HepG2 (cell line): Measurements from ENCODE around the gene OTC. TPM values are rescaled to one million over a fixed set of nuclear protein-coding genes. Genes with fewer than 3 reads are reported as not detected.

Experiments
- ATAC-seq: fragments of 200-7000 bp; cut with Tn5 transposase; 3 replicates; pipeline ENCODE4 v1.9.1; 2020; ENCODE audit warnings: mild to moderate bottlenecking, moderate library complexity
- BruUV-seq: library from RNA; stranded (reverse); fragments of 400-500 nt; replicated peaks from 2 replicates; lab custom pipeline; 2021; lab: Mats Ljungman, UMichigan
- CTCF ChIA-PET: fragments of 300-600 bp; formaldehyde crosslinking; extraction: SDS; loops from one replicate; lab custom pipeline; 2021; ENCODE audit warnings: low total read pairs, inconsistent platforms, low intra/inter-chr PET ratio; lab: Yijun Ruan, JAX
- POLR2A ChIA-PET: fragments of 350-600 bp; sonication (Branson Sonifier 250); formaldehyde crosslinking; loops from one replicate; lab custom pipeline; 2020; ENCODE audit warnings: antibody characterized with exemption, inconsistent platforms; lab: Yijun Ruan, JAX
- DNase-seq: peaks from one replicate; pipeline ENCODE4 v3.0.0-alpha.2; 2015; ENCODE audit warnings: low spot score
- FAIRE-seq: peaks from 3 replicates; lab custom pipeline; 2011; peaks lifted over from hg19 to GRCh38; lab: Jason Lieb, UNC
- H2AFZ ChIP-seq: one replicate; pipeline ENCODE4 v1.6.1; 2011; ENCODE audit warnings: low read length, inconsistent platforms
- H3K27ac ChIP-seq: fragments of 300-600 bp; 3 replicates; pipeline ENCODE4 v1.8.0; 2011; ENCODE audit warnings: mixed run types, mild to moderate bottlenecking, mixed read lengths, low read length, inconsistent platforms; ENCODE audit not compliant: insufficient read depth; ENCODE audit errors: extremely low read length
- H3K27me3 ChIP-seq, 2 experiments: fragments of 200-600 bp in 1 of 2; 2 replicates in 1 of 2; 3 replicates in 1 of 2; pipeline versions ENCODE4 v1.6.0 to v1.8.0; 2011; ENCODE audit warnings: low read length in 2 of 2, mild to moderate bottlenecking in 2 of 2, moderate library complexity in 2 of 2, inconsistent platforms in 1 of 2; ENCODE audit not compliant: insufficient read depth in 2 of 2, control insufficient read depth in 1 of 2
- H3K36me3 ChIP-seq, 2 experiments: fragments of 200-600 bp in 1 of 2; replicated peaks in 1 of 2; 2 replicates in 1 of 2; 3 replicates in 1 of 2; pipeline versions ENCODE4 v1.5.1 to v1.8.0; 2011; ENCODE audit warnings: low read length in 2 of 2, inconsistent platforms in 1 of 2; ENCODE audit not compliant: insufficient read depth in 2 of 2, control insufficient read depth in 1 of 2
- H3K4me1 ChIP-seq: 2 replicates; pipeline ENCODE4 v1.5.1; 2012; ENCODE audit warnings: low read length, inconsistent platforms; ENCODE audit not compliant: insufficient read depth
- H3K4me2 ChIP-seq: 2 replicates; pipeline ENCODE4 v1.6.0; 2011; ENCODE audit warnings: low read depth, low read length, inconsistent platforms
- H3K4me3 ChIP-seq, 3 experiments: fragments of 200-600 bp in 1 of 3; sonication (generic), shearing (Covaris generic) in 1 of 3; replicated peaks in 1 of 3; 2 replicates each; pipeline ENCODE4 v1.5.1; 2011 to 2016; ENCODE audit warnings: low read length in 3 of 3, inconsistent platforms in 2 of 3, low read depth in 2 of 3, mild to moderate bottlenecking in 2 of 3, control low read depth in 1 of 3, mixed read lengths in 1 of 3; ENCODE audit not compliant: insufficient read depth in 1 of 3
- H3K79me2 ChIP-seq: one replicate; pipeline ENCODE4 v1.6.1; 2011; ENCODE audit warnings: low read length, inconsistent platforms; ENCODE audit not compliant: insufficient read depth
- H3K9ac ChIP-seq: 2 replicates; pipeline ENCODE4 v1.6.0; 2011; ENCODE audit warnings: mild to moderate bottlenecking, low read depth, low read length, inconsistent platforms; ENCODE audit not compliant: insufficient read depth
- H3K9me3 ChIP-seq: 2 replicates; pipeline ENCODE4 v1.5.1; 2012; ENCODE audit warnings: mild to moderate bottlenecking, low read length
- H4K20me1 ChIP-seq: 2 replicates; pipeline ENCODE4 v1.6.0; 2011; ENCODE audit warnings: inconsistent platforms, mild to moderate bottlenecking, low read length, moderate library complexity; ENCODE audit not compliant: insufficient read depth
- PPARG ChIP-seq: conservative IDR thresholded peaks from 2 replicates; pipeline ENCODE4 v1.6.1; 2016; ENCODE audit warnings: missing biosample characterization, missing genetic modification reagents
- RAD51 ChIP-seq: fragments of 450-650 bp; IDR thresholded peaks from 2 replicates; pipeline ENCODE4 v1.6.1; 2016; ENCODE audit warnings: borderline replicate concordance
- ZFP90 ChIP-seq: sonication (generic); formaldehyde crosslinking; IDR thresholded peaks from 2 replicates; pipeline ENCODE4 v1.8.0; 2022; ENCODE audit warnings: missing genetic modification reagents, mild to moderate bottlenecking, inconsistent platforms, borderline replicate concordance
- ZKSCAN8 ChIP-seq: IDR thresholded peaks from 2 replicates; pipeline ENCODE4 v1.6.1; 2016; ENCODE audit warnings: borderline replicate concordance, missing genetic modification reagents, missing compliant biosample characterization
- ZNF30 ChIP-seq: sonication (generic); formaldehyde crosslinking; IDR thresholded peaks from 2 replicates; pipeline ENCODE4 v1.5.0; 2020; ENCODE audit warnings: mild to moderate bottlenecking, missing genetic modification reagents
- WGBS: methylation state at CpG from one replicate; pipeline ENCODE4 v1.1.6; 2017; ENCODE audit warnings: low lambda C conversion rate; 5-methylcytosine and 5-hydroxymethylcytosine counted together
- in situ Hi-C: cut with HindIII; loops from 2 replicates; pipeline ENCODE4 v1.10.0; 2017; ENCODE audit warnings: low pct_unique_long_range_greater_than_20kb; ENCODE audit not compliant: extremely low pct_ligation_motif_present
- intact Hi-C: fragments of 100-400 bp; cut with micrococcal nuclease; formaldehyde crosslinking; loops from one replicate; pipeline ENCODE4 v1.10.0; 2022; ENCODE audit not compliant: unreplicated experiment
- polyA plus RNA-seq, 8 experiments: library from polyadenylated mRNA; depleted of rRNA in 3 of 8; stranded (reverse) in 7 of 8; unstranded in 1 of 8; fragments of >200 nt; fragmentation: Illumina TruSeq in 4 of 8; extraction: Trizol in 4 of 8; gene quantifications; 2 replicates each; pipeline versions ENCODE4 v1.2.1 to v1.2.3, GENCODE V29; 2011 to 2016; ENCODE audit warnings: low read depth in 4 of 8, missing spikeins in 1 of 8, mixed read lengths in 1 of 8; ENCODE audit not compliant: insufficient read depth in 1 of 8
- total RNA-seq, 5 experiments: library from RNA; depleted of rRNA; stranded (reverse); fragments of >200 nt; fragmentation: Illumina TruSeq; extraction: Trizol; gene quantifications; 2 replicates each; pipeline ENCODE4 v1.2.3, GENCODE V29; 2016; ENCODE audit warnings: low read depth in 1 of 5
- TF ChIP-seq, protein P1 (sequence below): sonication (generic); formaldehyde crosslinking; IDR thresholded peaks from 2 replicates; pipeline ENCODE4 v1.8.0; 2022; ENCODE audit warnings: low read depth, missing genetic modification reagents
- TF ChIP-seq, protein P2 (sequence below): sonication (generic); formaldehyde crosslinking; IDR thresholded peaks from 2 replicates; pipeline ENCODE4 v1.5.1; 2020; ENCODE audit warnings: missing genetic modification reagents, mild to moderate bottlenecking, borderline replicate concordance
- TF ChIP-seq, protein P3 (sequence below): sonication (generic); formaldehyde crosslinking; IDR thresholded peaks from 2 replicates; pipeline ENCODE4 v1.4.0; 2020; ENCODE audit warnings: mild to moderate bottlenecking, low read depth, missing genetic modification reagents
- TF ChIP-seq, protein P4 (sequence below): IDR thresholded peaks from 2 replicates; pipeline ENCODE4 v1.6.1; 2018; ENCODE audit warnings: missing genetic modification reagents
- TF ChIP-seq, protein P5 (sequence below): sonication (generic); formaldehyde crosslinking; IDR thresholded peaks from 2 replicates; pipeline ENCODE4 v1.9.0; 2021; ENCODE audit warnings: missing genetic modification reagents, mild to moderate bottlenecking, borderline replicate concordance
- TF ChIP-seq, protein P6 (sequence below): sonication (generic); formaldehyde crosslinking; IDR thresholded peaks from 2 replicates; pipeline ENCODE4 v1.4.0; 2020; ENCODE audit warnings: missing genetic modification reagents

Gene OTC
- total and polyA plus RNA-seq, 2 of the 13 experiments (the other 11 are each of a cell fraction or from before 2014, with no cell fraction given): 0.04 to 1.8 TPM

DNA sequence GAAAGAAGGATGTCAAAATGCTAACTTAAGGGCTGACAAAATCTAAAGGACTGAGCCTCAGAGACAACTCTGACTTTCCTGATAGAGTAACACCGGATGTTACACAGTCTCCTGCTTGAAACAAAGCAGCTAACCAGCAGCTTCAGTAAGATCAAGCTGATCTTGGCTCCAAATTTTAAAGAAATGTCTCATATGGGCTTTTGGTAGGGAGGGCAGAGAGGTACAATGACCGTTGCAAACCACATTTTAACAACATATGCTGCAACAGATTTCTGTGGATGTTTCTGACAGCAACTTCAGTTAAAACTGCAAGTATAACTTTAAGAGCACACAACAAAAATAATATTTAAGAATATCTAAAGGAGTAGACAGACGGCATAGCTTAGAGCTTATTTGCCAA lies 34.2 kb upstream of the OTC start:
- Histone ChIP-seq H2AFZ (no peak overlapping the region), H3K4me3 (no peak overlapping the region), H3K27ac (no peak overlapping the region), H3K4me1 (peaks cover 17% of the 10 kb centered on the region), H3K4me2 (no peak overlapping the region), H4K20me1 (no peaks in the 10 kb centered on the region), H3K9me3 (no peaks in the 10 kb centered on the region), H3K79me2 (no peaks in the 10 kb centered on the region), H3K27me3 (no peaks in the 10 kb centered on the region), H3K9ac (no peak overlapping the region), H3K36me3 (peaks cover 0 to 1% of the 10 kb centered on the region in 2 experiments; a peak in 2 of 5 replicates)
- WGBS: 100% methylated on average over 3 of the region's 3 CpGs
- no peak for FAIRE-seq
- no peak for ATAC-seq
- ChIA-PET CTCF (no interaction called here), POLR2A (no interaction called here)
- BruUV-seq: no TSS peak
- DNase-seq: no peak
- intact Hi-C loops: no loop called here
- in situ Hi-C loops: no loop called here
- TF ChIP-seq PPARG (CRISPR knock-in tag): no peak
- TF ChIP-seq RAD51: no peak
- TF ChIP-seq, protein P1, sequence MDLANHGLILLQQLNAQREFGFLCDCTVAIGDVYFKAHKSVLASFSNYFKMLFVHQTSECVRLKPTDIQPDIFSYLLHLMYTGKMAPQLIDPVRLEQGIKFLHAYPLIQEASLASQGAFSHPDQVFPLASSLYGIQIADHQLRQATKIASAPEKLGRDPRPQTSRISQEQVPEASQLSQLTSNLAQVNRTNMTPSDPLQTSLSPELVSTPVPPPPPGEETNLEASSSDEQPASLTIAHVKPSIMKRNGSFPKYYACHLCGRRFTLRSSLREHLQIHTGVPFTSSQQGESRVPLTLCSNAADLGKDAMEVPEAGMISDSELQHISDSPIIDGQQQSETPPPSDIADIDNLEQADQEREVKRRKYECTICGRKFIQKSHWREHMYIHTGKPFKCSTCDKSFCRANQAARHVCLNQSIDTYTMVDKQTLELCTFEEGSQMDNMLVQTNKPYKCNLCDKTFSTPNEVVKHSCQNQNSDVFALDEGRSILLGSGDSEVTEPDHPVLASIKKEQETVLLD (CRISPR knock-in tag): no peak
- TF ChIP-seq, protein P2, sequence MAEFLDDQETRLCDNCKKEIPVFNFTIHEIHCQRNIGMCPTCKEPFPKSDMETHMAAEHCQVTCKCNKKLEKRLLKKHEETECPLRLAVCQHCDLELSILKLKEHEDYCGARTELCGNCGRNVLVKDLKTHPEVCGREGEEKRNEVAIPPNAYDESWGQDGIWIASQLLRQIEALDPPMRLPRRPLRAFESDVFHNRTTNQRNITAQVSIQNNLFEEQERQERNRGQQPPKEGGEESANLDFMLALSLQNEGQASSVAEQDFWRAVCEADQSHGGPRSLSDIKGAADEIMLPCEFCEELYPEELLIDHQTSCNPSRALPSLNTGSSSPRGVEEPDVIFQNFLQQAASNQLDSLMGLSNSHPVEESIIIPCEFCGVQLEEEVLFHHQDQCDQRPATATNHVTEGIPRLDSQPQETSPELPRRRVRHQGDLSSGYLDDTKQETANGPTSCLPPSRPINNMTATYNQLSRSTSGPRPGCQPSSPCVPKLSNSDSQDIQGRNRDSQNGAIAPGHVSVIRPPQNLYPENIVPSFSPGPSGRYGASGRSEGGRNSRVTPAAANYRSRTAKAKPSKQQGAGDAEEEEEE (CRISPR knock-in tag): no peak
- TF ChIP-seq ZNF30 (CRISPR knock-in tag): no peak
- TF ChIP-seq, protein P3, sequence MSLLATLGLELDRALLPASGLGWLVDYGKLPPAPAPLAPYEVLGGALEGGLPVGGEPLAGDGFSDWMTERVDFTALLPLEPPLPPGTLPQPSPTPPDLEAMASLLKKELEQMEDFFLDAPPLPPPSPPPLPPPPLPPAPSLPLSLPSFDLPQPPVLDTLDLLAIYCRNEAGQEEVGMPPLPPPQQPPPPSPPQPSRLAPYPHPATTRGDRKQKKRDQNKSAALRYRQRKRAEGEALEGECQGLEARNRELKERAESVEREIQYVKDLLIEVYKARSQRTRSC (CRISPR knock-in tag): no peak
- TF ChIP-seq ZFP90 (CRISPR knock-in tag): no peak
- TF ChIP-seq ZKSCAN8: no peak
- TF ChIP-seq, protein P4, sequence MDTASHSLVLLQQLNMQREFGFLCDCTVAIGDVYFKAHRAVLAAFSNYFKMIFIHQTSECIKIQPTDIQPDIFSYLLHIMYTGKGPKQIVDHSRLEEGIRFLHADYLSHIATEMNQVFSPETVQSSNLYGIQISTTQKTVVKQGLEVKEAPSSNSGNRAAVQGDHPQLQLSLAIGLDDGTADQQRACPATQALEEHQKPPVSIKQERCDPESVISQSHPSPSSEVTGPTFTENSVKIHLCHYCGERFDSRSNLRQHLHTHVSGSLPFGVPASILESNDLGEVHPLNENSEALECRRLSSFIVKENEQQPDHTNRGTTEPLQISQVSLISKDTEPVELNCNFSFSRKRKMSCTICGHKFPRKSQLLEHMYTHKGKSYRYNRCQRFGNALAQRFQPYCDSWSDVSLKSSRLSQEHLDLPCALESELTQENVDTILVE (CRISPR knock-in tag): no peak
- TF ChIP-seq, protein P5, sequence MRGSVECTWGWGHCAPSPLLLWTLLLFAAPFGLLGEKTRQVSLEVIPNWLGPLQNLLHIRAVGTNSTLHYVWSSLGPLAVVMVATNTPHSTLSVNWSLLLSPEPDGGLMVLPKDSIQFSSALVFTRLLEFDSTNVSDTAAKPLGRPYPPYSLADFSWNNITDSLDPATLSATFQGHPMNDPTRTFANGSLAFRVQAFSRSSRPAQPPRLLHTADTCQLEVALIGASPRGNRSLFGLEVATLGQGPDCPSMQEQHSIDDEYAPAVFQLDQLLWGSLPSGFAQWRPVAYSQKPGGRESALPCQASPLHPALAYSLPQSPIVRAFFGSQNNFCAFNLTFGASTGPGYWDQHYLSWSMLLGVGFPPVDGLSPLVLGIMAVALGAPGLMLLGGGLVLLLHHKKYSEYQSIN (CRISPR knock-in tag): no peak
- TF ChIP-seq, protein P6, sequence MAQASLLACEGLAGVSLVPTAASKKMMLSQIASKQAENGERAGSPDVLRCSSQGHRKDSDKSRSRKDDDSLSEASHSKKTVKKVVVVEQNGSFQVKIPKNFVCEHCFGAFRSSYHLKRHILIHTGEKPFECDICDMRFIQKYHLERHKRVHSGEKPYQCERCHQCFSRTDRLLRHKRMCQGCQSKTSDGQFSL (CRISPR knock-in tag): no peak
